NCI-H748 (cell line): ENCODE results near the gene TBC1D14.
"Not testable (repeated sequence)": the region's sequence is repeated elsewhere in the genome, so short reads cannot be mapped to it uniquely, and the experiment has no call there.

Experiments used
- DNase-seq: peaks from one replicate; lab custom pipeline; 2025; ENCODE audit not compliant: unreplicated experiment; lab: John Stamatoyannopoulos, UW

Gene TBC1D14

DNA sequence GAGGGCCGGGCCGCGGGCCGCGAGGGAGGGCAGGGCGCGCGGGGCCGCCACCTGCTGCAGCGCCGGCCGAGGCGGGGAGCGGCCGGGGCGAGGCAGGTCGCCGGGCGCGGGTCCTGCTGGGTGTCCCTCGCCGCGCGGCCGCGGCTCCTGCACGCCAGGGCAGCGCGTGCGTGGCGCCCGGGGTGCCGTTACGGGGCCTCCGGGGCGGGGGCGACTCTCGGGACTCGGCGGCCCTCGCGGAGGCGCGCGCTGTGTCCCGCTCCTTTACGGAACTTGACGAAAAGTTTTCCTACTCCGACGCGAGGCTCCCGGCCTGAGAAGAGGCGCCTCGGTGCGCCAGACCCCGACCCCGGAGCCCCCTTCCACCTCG is 329 bp downstream of the TBC1D14 start:
- peak; percentile 62 for DNase-seq

DNA sequence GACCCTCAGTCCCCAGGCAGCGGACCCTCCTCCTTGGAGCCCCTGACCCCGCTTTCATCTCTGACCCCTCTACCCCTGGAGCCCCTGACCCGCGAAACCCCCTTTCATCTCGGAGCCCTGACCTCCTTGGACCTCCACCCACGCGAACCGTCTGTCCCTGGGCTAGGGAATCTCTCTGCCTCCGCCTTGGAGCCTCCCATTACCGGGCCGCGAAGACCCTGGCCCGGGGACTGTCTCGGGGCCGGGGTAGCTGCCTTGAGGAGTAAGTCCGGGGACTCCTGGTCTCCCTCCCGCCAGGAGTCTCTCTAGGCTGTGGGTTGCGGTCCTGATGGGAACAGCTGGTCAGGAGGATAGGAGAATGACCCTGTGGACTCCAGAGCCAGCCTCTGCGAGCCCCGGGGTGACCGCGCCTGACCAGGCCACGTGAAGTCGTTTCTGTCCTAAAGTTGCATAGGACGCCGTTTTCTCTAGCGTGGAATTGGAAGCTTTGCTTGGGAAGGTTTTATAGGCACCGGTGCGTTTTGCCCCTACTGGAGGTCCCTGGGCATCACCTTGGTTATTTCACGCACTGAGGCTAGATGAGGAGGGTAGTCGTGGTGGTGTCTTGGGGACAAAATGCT is 824 bp downstream of the TBC1D14 start:
- peak; percentile 4 for DNase-seq

GRCh38 chr4:6910960-6911874 is 1.6 kb downstream of the TBC1D14 start:
- no peak for DNase-seq

DNA sequence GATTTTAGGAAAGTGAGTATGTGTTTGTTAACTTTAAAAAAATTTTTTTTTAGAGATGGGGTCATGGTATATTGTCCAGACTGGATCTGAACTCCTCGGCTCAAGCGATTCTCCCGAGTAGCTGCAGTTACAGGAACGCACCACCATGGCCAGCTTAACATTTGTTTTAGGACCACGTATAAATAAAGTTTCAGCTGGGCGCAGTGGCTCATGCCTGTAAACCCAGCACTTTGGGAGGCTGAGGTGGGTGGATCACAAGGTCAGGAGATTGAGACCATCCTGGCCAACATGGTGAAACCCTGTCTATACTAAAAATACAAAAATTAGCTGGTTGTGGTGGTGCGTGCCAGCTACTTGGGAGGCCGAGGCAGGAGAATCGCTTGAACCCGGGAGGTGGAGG is 2.3 kb downstream of the TBC1D14 start:
- not testable (repeated sequence) for DNase-seq

GRCh38 chr4:6912441-6912840 is 2.8 kb downstream of the TBC1D14 start:
- no peak for DNase-seq

DNA sequence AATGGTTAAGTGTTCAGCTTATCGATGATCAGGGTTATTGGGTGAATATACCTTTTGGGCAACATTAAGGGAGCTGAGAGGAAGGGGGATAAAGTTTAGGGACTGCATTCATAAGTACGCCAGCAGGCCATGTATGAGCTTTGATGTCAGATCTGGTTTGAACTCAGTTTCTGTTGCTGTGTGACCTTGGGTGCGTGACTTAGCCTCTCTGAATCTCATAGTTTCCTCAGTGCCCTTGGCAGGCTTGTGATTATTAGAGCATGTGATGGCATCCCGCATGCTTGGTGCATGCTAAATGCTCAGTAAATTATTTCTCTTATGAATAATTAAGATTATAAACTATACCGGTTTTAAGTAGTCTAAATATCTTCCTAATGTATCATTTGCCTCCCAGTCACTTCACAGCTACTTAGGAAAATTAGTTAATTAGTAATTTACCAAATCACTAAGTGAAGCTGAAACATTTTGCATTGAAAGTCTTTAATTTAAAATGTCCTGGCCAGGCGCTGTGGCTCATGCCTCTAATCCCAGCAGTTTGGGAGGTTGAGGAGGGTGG is 3.8 kb downstream of the TBC1D14 start:
- DNase-seq = no peak

DNA sequence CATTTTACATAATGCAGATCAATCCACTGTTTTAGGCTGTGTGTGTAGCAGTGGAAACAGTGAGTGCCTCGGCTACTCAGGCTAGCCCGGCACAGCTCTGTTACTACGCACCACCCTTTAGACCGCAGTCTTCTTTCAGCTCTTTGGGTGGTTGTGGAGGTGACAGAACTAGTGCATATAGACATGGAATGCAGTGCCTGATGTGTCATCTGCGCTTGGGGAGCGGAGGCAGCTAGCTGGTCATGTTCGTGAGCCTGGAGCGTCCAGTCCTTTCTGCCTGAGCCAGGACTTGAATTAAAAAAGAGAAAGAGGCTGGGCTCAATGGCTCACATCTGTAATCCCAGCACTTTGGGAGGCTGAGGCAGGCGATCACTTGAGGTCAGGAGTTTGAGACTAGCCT is 4.8 kb downstream of the TBC1D14 start:
- DNase-seq = no peak

GRCh38 chr4:6915041-6916005 is 5.7 kb downstream of the TBC1D14 start:
- no peak for DNase-seq

- no peak for DNase-seq
Measured at GRCh38 chr4:6916069-6916586, 6.5 kb downstream of the TBC1D14 start.

DNA sequence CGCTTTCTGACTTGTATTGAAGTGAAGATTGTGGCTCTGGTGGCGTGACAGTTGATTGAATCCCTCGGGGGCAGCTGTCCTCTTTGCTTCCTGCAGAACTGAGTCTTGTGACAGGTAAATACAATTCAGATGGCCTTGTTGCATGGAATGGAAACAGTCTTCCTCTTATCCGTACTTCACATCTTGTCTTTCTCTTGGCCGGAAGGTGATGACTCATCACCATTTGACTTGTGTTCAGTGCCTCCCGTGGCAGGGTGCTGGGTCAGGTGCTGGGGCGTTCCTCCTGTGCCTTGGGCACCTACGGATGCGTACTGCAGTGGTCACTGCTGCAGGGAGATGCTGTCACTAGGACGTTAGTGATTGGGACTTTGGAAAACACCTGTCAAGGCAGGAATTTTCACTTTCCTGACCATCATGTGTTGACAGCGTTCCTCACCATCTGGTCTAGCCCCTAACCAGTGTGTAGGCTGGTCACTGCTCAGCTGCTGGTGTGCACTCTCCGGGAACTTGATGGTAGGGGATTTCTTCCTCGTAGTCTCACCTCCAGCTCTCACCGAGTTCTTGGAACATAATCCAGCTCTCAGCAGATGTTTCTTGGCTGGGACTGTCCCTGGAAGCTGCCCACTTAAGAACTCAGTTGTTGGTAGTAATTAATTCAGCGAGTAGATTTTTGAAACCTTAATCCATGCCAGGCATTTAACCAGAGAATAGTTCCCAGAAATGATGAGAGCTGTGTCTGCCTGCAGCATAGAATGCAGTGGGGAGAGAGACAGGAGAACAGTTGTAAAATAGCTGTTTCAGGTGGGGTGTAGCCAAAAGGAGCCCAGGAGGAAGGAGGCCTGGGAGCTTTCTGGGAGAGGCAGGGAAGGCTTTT is 7.2 kb downstream of the TBC1D14 start:
- DNase-seq = no peak

DNA sequence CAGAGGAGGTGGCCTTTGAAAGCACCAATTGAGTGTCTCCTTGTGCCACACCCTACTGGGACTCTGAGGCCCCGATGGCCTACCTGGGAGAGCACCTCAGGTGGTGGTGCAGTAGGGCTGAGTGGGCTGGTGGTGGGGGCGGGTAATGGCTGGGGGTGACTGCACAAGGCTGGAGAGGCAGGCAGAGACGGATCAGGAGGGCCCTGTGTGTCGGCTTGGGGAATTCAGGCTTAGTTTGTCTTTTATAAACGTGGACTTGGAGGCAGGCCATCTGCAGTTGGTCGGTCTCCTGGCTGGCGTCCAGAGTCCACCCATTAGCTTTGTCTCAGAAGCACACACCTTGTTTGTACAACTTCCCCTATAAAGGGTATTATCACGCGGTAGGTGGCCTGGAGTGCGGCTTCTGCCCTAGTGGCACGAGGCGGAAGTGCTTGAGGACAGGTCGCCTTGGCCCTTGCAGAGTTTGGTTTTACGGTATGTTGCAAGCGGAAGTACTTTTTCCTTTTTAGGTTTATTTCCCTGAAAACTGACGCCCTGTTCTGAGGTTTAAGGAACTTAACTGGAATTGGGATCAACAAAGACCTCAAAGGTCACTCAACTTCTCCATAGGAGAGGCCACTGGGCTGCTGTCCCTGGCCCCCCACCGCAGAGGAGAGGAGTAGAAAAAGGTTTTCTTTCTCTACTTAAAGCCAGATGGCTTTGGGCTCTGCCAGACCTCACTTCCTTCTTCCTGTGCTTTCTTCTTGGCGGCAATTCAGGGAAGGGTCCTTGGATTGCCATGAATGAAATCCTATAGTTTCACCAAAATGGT is 8.0 kb downstream of the TBC1D14 start:
- DNase-seq = peak; percentile 97

DNA sequence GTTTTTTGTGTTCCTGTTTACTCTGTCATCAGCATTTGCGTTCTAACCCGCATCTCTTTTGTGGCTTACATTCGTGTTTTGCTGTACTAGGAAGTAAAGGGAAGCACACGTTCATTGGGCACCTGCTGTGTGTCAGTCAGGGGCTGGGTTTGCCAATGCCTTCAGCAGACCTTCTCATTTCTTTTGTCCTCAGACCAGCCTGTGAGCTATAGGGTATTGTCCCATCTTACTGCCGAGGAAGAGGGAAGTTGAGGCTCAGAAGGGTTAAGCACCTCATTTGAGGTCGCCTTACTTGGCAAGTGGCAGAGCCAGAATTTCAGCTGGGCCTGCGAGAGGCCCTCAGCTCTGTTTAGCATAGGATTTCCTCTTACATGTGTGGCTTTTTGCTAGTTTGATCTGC is 8.7 kb downstream of the TBC1D14 start:
- no peak for DNase-seq

DNA sequence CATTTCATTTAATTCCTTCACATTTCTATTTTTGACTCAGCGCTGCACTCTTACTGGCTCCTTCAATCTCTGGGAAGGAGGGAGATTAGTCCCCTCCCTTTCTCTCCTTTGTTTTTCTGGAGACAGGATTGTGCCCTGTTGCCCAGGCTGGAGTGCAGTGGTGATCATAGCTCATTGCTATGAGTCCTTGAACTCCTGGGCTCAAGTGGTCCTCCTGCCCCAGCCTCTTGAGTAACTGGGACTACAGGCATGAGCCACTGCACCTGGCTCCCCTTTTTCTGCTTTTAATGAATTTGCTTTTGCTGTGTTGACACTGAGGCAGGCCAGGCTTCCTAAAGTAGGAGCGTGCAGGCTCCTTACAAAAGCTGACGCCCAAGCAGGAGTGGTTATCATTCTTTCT is 10.5 kb downstream of the TBC1D14 start:
- DNase-seq = no peak

DNA sequence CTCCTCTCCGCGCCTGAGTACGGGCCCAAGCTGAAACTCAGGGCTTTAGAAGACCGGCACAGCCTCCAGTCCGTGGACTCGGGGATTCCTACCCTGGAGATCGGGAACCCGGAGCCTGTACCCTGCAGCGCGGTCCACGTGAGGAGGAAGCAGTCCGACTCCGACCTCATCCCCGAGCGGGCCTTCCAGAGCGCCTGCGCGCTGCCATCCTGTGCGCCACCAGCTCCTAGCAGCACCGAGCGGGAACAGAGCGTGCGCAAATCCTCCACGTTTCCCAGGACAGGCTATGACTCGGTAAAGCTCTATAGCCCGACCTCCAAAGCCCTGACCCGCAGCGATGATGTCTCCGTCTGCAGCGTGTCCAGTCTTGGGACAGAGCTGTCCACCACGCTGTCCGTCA is 13.9 kb downstream of the TBC1D14 start:
- DNase-seq = no peak

DNA sequence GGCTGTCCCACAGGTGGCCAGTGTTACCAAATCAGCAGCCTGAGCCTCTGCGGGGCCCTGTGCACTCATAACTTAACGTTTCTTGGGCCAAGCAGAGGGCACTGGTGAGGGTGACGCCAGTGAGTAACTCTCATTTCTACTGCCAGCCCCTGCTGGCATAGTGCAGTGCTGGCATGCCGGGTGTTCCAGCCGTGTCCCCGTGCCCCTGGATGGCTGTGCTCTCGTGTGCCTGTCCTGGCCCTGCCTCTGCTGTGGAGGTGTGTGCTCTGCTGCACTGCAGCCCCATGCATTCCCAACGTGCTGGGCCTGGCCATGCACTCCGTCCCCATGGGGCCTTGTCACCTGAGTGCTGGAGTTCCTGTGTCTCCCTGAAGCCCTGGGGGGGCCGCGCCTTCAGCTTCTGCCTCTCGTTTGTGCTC is 14.7 kb downstream of the TBC1D14 start:
- no peak for DNase-seq

DNA sequence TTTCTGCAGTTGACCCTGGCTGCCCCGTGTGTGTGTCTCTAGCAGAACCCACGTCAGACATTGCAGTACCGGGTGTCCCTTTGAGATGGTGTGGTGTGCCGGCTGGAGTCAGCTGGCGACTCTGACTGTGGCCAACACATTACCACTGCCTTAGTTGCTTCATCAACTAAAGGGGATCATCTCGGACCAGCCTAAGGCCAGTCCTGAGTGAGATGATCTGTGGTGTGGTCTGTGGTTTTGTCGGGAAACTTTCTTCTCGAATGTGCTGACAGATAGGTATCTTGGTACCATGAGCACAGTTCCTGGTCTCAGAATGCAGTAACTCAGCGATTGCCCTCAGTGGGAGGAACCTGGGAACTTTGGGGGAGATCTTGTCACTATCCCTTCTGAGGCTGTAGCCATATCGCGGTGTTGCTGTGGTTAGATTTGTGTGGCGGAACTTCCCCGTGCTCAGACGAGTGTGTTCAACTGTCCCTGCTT is 15.8 kb downstream of the TBC1D14 start:
- no peak for DNase-seq

DNA sequence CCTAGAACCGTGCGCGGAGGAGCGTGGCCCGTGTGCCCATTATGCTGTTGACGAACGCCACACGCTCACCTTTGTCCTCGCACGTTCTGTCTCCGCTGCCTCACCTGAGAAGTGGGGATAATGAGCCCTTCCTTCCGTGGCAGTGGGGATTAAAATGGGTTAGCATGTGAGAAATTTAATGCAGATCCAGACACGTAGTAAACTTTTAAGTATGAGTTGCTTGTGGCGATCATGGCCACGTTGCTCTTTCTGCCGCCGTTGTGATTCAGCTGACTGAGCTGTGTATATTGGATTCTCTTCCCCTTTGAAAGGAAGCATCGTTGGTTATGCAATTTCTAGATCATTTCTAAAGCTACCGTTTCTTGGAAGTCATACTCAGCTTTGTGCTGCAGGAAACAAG is 16.5 kb downstream of the TBC1D14 start:
- DNase-seq = no peak

DNA sequence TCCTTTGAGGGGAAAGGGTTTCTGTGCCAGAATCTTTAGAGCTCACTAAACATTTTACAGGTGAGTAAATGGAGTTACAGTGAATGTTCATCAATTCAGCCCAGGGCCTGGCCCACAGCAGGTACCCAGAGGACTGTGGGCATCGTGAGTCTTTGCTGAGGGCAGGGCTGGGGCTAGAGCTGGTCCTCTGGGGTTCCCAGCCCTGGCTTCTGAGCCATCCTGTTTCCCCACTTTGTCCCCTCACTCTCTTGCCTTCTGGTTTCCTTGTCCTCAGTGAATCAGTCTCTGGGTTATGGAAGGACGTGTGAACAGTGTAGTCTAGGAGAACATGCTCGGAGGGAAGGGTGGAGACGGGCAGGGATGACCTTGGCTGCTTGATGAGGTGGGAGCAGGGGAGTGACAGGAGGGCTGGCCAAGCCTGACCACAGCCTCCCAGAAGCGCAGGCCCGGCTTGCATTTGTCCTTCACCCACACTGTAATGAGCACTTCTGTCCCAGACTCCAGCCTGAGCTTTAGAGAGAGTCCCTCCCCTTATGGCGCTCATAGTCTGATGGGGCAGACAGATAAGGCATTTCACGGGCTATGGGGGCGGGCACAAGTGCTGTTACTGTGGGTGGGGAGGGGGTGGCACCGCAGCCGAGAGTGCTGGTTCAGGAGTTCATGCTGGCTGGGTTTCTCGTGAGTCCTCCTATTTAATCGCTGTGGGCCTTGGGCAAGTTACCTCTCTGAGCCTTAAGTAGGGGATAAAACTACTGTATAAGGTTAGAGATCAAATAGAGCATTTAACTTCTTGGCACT is 17.3 kb downstream of the TBC1D14 start:
- DNase-seq = no peak
